ENCODE data around the gene CD8B. TPM values are rescaled to one million over a fixed set of nuclear protein-coding genes. Genes with fewer than 3 reads are reported as not detected.
A peak's percentile ranks its signal among the peaks of the same experiment; 100 is the strongest.

The CD8B gene
- total and polyA plus RNA-seq, 9 of the 15 experiments (the other 6 are each of a cell fraction or from before 2014, with no cell fraction given), result not detected

DNA sequence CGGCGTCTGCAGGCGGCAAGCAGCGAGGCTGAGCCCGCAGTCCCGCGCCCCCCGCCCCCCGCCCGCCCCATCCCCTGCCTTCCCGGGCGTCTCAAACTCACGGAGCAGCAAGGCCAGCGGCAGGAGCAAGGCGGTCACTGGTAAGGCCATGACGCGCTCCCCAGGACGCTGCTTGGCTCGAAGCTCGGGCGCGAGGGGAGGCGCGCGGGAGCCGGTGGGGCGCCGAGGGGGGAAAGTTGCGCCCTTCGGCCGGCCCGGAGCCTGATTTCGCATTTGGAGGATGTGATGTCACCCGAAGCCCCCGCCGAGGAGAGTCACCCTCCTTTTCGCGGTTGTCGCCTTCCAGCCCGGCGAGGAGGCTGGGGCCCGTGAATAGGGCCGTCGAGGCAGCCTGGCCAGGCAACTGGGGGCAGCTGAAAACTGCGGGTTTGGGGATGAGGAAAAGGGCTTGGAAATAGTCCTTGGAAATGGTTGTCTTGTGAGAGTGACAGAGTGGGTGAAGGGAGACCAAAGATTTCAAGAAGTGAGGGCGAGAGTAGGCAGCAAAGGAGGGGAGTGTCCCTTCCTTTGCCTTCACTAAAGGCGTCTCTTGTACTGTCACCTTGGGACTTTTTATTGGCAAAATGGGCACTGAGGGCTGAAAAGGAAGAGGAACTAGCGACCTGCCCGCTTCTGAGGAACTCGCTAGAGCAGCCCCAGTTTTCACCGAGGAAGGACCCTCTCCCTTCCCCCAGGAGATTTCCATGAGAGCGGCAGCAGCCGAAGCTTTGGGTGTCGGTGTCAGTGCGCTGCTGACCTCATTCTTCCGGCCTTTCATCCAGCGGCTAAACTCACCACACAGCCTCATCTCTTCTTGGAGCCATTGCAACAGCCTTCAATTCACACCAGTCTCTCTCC, 70.8 kb downstream of the CD8B start, which contains the start of gene CD8A:
TSS of gene CD8A (minus strand) at position 238 of the 897 bp plus-strand sequence. CDS start at position 150, 88 bp downstream.
- H3K4me1 ChIP-seq (replicated peaks in 1 of 2; ENCODE audit: control insufficient read depth in 2 of 2, insufficient read depth in 2 of 2, low read length in 2 of 2), result peaks cover 0 to 17% of the 10 kb centered on the region in 2 experiments; a peak in 2 of 5 replicates
- no peak within 1 kb of the TSS for H3K4me2 ChIP-seq (ENCODE audit: insufficient read depth, low read length)
- DNase-seq (ENCODE audit: extremely low read depth in 1 of 4, low spot score in 3 of 4), result no peak
- no peak within 1 kb of the TSS for H3K27ac ChIP-seq (ENCODE audit: extremely low read depth, low read depth, low read length)
- no peak for TF ChIP-seq ILF3 (IDR thresholded peaks at IDR 0.05; ENCODE audit: borderline replicate concordance)
- TF ChIP-seq, protein P1, sequence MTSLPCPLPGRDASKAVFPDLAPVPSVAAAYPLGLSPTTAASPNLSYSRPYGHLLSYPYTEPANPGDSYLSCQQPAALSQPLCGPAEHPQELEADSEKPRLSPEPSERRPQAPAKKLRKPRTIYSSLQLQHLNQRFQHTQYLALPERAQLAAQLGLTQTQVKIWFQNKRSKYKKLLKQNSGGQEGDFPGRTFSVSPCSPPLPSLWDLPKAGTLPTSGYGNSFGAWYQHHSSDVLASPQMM (CRISPR knock-in tag; IDR thresholded peaks at IDR 0.05), result no peak
- no peak for TF ChIP-seq ZNF764 (CRISPR knock-in tag; IDR thresholded peaks at IDR 0.05; ENCODE audit: low read depth)
- TF ChIP-seq JUN (IDR thresholded peaks at IDR 0.05; ENCODE audit: borderline replicate concordance, low read depth, low read length), result no peak
- no peak for TF ChIP-seq JUN (CRISPR knock-in tag; IDR thresholded peaks at IDR 0.05; ENCODE audit: borderline replicate concordance)
- no peak for TF ChIP-seq CBFA2T2 (conservative IDR thresholded peaks at IDR 0.05)
- TF ChIP-seq, protein P2, sequence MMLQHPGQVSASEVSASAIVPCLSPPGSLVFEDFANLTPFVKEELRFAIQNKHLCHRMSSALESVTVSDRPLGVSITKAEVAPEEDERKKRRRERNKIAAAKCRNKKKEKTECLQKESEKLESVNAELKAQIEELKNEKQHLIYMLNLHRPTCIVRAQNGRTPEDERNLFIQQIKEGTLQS (IDR thresholded peaks at IDR 0.05), result peak; percentile 27; the same call in 1 of the 2 replicates
- TF ChIP-seq, protein P2 (CRISPR knock-in tag; conservative IDR thresholded peaks at IDR 0.05), result no peak
- no peak for TF ChIP-seq TAF1 (IDR thresholded peaks at IDR 0.05; ENCODE audit: control insufficient read depth, extremely low read depth, insufficient read depth, low read length, severe bottlenecking)
- TF ChIP-seq ETV1 (tag; conservative IDR thresholded peaks at IDR 0.05; ENCODE audit: low read depth), result peak; percentile 38; the same call in 1 of the 2 replicates
- no peak for TF ChIP-seq ZNF583 (CRISPR knock-in tag; IDR thresholded peaks at IDR 0.05)
- no peak for TF ChIP-seq SUPT5H (IDR thresholded peaks at IDR 0.05)
- TF ChIP-seq, protein P3, sequence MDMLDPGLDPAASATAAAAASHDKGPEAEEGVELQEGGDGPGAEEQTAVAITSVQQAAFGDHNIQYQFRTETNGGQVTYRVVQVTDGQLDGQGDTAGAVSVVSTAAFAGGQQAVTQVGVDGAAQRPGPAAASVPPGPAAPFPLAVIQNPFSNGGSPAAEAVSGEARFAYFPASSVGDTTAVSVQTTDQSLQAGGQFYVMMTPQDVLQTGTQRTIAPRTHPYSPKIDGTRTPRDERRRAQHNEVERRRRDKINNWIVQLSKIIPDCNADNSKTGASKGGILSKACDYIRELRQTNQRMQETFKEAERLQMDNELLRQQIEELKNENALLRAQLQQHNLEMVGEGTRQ (CRISPR knock-in tag; IDR thresholded peaks at IDR 0.05), result no peak
- no peak for TF ChIP-seq ZNF586 (CRISPR knock-in tag; conservative IDR thresholded peaks at IDR 0.05)
- TF ChIP-seq, protein P4, sequence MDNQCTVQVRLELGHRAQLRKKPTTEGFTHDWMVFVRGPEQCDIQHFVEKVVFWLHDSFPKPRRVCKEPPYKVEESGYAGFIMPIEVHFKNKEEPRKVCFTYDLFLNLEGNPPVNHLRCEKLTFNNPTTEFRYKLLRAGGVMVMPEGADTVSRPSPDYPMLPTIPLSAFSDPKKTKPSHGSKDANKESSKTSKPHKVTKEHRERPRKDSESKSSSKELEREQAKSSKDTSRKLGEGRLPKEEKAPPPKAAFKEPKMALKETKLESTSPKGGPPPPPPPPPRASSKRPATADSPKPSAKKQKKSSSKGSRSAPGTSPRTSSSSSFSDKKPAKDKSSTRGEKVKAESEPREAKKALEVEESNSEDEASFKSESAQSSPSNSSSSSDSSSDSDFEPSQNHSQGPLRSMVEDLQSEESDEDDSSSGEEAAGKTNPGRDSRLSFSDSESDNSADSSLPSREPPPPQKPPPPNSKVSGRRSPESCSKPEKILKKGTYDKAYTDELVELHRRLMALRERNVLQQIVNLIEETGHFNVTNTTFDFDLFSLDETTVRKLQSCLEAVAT (IDR thresholded peaks at IDR 0.05), result no peak
- no peak for TF ChIP-seq MCM5 (IDR thresholded peaks at IDR 0.05; ENCODE audit: low read depth)
- peaks cover 20 to 44% of the 10 kb centered on the region in 2 experiments; a peak in 4 of 5 replicates for H3K27me3 ChIP-seq (ENCODE audit: control insufficient read depth in 2 of 2, insufficient read depth in 2 of 2, low read length in 2 of 2)
- BruUV-seq (replicated peaks), result no TSS peak
- H3K9me1 ChIP-seq (ENCODE audit: control insufficient read depth, insufficient read depth, low read length), result peaks cover 2% of the 10 kb centered on the region
- H3K9me3 ChIP-seq (replicated peaks; ENCODE audit: control insufficient read depth, insufficient read depth, low read depth, low read length), result no peaks in the 10 kb centered on the region
- WGBS (ENCODE audit: insufficient coverage, low coverage, missing lambda C conversion rate), result 20% methylated on average over 29 of the region's 57 CpGs
- in situ Hi-C loops (cut with MboI) (no loop called here), intact Hi-C loops (cut with micrococcal nuclease) (no loop called here)
- 0 out of 2 replicates have a peak within 1 kb of the TSS, but pooled peaks have one; percentile 17 for H2AFZ ChIP-seq (ENCODE audit: low read depth, low read length)
- H3K9ac ChIP-seq (ENCODE audit: insufficient read depth in 1 of 2, low read depth in 2 of 2, low read length in 2 of 2), result 0 out of 4 replicates have a peak within 1 kb of the TSS, but pooled peaks of 1 of the 2 experiments have one; percentile 17
- no peaks in the 10 kb centered on the region for H3K36me3 ChIP-seq (ENCODE audit: control insufficient read depth, insufficient read depth, low read length)
- no peaks in the 10 kb centered on the region for H4K20me1 ChIP-seq (replicated peaks; ENCODE audit: control insufficient read depth, insufficient read depth, low read length)
- H3K79me2 ChIP-seq (ENCODE audit: control insufficient read depth, insufficient read depth, low read length), result no peaks in the 10 kb centered on the region
- no peak within 1 kb of the TSS for H3K4me3 ChIP-seq
- no peak for FAIRE-seq
- POLR2A ChIA-PET, result interaction anchor here (2.2 kb wide), 1 partner anchor 11 kb away, joined by 5 read pairs; no protein-coding TSS in a partner anchor
- peak; percentile 71 for ATAC-seq
- CTCF ChIA-PET (ENCODE audit: low intra/inter-chr PET ratio), result no interaction called here

Data from K562 (cell line).